Subcutaneous adipose tissue (tissue), 4 donors: ENCODE measurements around the gene FHL2. TPM values are rescaled to one million over a fixed set of nuclear protein-coding genes. Genes with fewer than 3 reads are reported as not detected.

Source experiments
- CTCF ChIP-seq: fragments of 450-650 bp; IDR thresholded peaks from one replicate; pipeline ENCODE4 v1.5.1; 2016; ENCODE audit warnings: low read depth, mild to moderate bottlenecking, control low read depth, antibody characterized with exemption, moderate library complexity
- total RNA-seq, 4 donors: library from RNA; depleted of rRNA; stranded (reverse); fragments of >200 nt; gene quantifications; one replicate each; pipeline ENCODE4 v1.1.0, GENCODE V29; 2016

FHL2 gene
- total RNA-seq, 4 donors from 2014 or later, result 24.1 to 35.9 (median 30.2) TPM

GRCh38 chr2:105380432-105381100, 18.3 kb downstream of the FHL2 start:
- no peak for TF ChIP-seq CTCF

DNA sequence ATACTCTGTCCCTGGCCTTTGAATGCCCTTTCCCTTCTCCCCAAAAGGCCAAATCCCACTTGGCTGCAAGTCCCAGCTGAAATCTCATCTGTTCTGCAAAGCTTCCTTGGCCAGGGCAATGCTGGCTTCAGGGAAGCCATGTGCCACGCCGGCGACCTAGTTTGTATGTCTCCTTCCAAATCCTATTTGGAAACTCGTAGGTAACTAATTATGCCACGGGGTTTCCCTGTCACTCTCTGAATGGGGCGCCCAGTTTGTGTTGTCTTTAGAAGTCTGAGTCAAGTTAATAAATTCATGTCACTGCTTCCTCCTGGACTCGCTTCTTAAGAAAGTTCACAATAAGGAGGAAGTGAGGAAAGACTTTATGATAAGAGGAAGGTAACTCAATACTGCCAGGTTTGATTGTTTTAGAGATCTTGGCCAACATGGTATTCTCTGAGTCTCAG, 19.1 kb downstream of the FHL2 start:
- TF ChIP-seq CTCF, result no peak

- no peak for TF ChIP-seq CTCF
Measured at GRCh38 chr2:105378921-105379383, 19.9 kb downstream of the FHL2 start.

- TF ChIP-seq CTCF, result no peak
Measured at GRCh38 chr2:105378276-105378840, 20.5 kb downstream of the FHL2 start.

DNA sequence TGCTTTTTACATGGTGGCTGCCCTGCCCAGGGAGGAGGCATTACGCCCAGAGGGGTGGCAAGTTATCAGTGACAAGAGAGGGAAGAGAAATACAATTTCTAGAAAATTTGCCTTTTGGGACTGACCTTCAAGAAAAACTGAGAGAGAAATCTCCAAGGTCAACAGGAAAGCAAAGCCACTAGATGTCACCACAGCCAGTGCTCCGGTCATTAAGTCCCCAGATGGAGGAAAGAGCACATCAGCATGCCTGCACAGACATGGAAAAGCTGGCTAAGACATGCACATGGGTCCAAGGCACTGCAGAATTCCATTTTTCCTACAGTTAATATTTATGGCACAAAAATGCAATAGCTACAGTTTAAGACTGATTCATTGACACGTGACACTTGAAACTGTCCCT, 21.0 kb downstream of the FHL2 start:
- no peak for TF ChIP-seq CTCF

GRCh38 chr2:105376789-105377240, 22.0 kb downstream of the FHL2 start:
- TF ChIP-seq CTCF, result no peak

GRCh38 chr2:105376010-105376409, 22.8 kb downstream of the FHL2 start:
- TF ChIP-seq CTCF, result no peak
